Karpas-422 (cell line): ENCODE measurements around the gene GBF1. TPM values are rescaled to one million over a fixed set of nuclear protein-coding genes. Genes with fewer than 3 reads are reported as not detected.

Experiments used
- DNase-seq: peaks from one replicate; pipeline ENCODE4 v3.0.0-alpha.2; 2015
- H2AFZ ChIP-seq: fragments of 200-600 bp; sonication (generic); 2 replicates; pipeline ENCODE4 v1.6.1; 2014; ENCODE audit warnings: antibody characterized with exemption, low read length, mixed read lengths
- H3K27ac ChIP-seq: fragments of 200-600 bp; sonication (generic); 2 replicates; pipeline ENCODE4 v1.5.1; 2014; ENCODE audit warnings: mild to moderate bottlenecking, low read length, moderate library complexity
- H3K27me3 ChIP-seq: fragments of 200-600 bp; sonication (generic); 2 replicates; pipeline ENCODE4 v1.6.1; 2014; ENCODE audit warnings: low read length, mixed read lengths
- H3K36me3 ChIP-seq: fragments of 200-600 bp; sonication (generic); 2 replicates; pipeline ENCODE4 v1.6.1; 2014; ENCODE audit warnings: low read length, mixed read lengths; ENCODE audit not compliant: insufficient read depth
- H3K4me1 ChIP-seq: fragments of 200-600 bp; sonication (generic); 2 replicates; pipeline ENCODE4 v1.6.1; 2014; ENCODE audit warnings: mild to moderate bottlenecking, low read length, mixed read lengths
- H3K4me2 ChIP-seq: fragments of 200-600 bp; sonication (generic); 2 replicates; pipeline ENCODE4 v1.6.1; 2014; ENCODE audit warnings: low read length, low read depth, mild to moderate bottlenecking; ENCODE audit not compliant: poor library complexity, severe bottlenecking
- H3K4me3 ChIP-seq: fragments of 200-600 bp; sonication (generic); 2 replicates; pipeline ENCODE4 v1.5.1; 2014; ENCODE audit warnings: mild to moderate bottlenecking, antibody characterized with exemption, low read length, mixed read lengths
- H3K79me2 ChIP-seq: fragments of 200-600 bp; sonication (generic); 2 replicates; pipeline ENCODE4 v1.6.1; 2014; ENCODE audit warnings: mild to moderate bottlenecking, low read length, mixed read lengths
- H3K9ac ChIP-seq: fragments of 200-600 bp; sonication (generic); 2 replicates; pipeline ENCODE4 v1.6.0; 2014; ENCODE audit warnings: low read length
- H3K9me2 ChIP-seq: fragments of 200-600 bp; sonication (generic), shearing (Covaris generic); replicated peaks from 2 replicates; pipeline ENCODE4 v1.6.0; 2014; ENCODE audit warnings: mild to moderate bottlenecking, low read length, moderate library complexity; ENCODE audit not compliant: insufficient read depth
- H3K9me3 ChIP-seq: fragments of 300-700, 200-600 bp; sonication (generic); 2 replicates; pipeline ENCODE4 v1.6.1; 2014; ENCODE audit warnings: low read length, mixed read lengths
- H4K20me1 ChIP-seq: fragments of 200-600 bp; sonication (generic); 2 replicates; pipeline ENCODE4 v1.6.1; 2014; ENCODE audit warnings: mild to moderate bottlenecking, antibody characterized with exemption, low read length, low read depth; ENCODE audit not compliant: insufficient read depth
- total RNA-seq: library from RNA; depleted of rRNA; stranded (reverse); fragments of >200 nt; shearing (Covaris generic); gene quantifications from 2 replicates; pipeline ENCODE4 v1.2.3, GENCODE V29; 2014; ENCODE audit warnings: low replicate concordance

The GBF1 gene
- total RNA-seq, 1 experiment from 2014 or later: 7.6 TPM

- H4K20me1 ChIP-seq: no peaks in the 10 kb centered on the region
- H3K9ac ChIP-seq: no peak overlapping the region
- DNase-seq: peak; percentile 52
- H3K4me1 ChIP-seq: peaks cover 13% of the 10 kb centered on the region
- no peaks in the 10 kb centered on the region for H3K27me3 ChIP-seq
- H3K4me2 ChIP-seq: peak overlapping the region; percentile 15
- H3K9me3 ChIP-seq: no peaks in the 10 kb centered on the region
- no peaks in the 10 kb centered on the region for H3K9me2 ChIP-seq
- no peak overlapping the region for H2AFZ ChIP-seq
- H3K79me2 ChIP-seq: no peaks in the 10 kb centered on the region
- H3K36me3 ChIP-seq: no peaks in the 10 kb centered on the region
- no peak overlapping the region for H3K27ac ChIP-seq
- H3K4me3 ChIP-seq: no peak overlapping the region
Observed at GRCh38 chr10:102230264-102230860, 15.0 kb upstream of the GBF1 start.

- H4K20me1 ChIP-seq: no peaks in the 10 kb centered on the region
- H3K4me1 ChIP-seq: peaks cover 10% of the 10 kb centered on the region
- no peaks in the 10 kb centered on the region for H3K27me3 ChIP-seq
- no peak overlapping the region for H3K27ac ChIP-seq
- H3K36me3 ChIP-seq: no peaks in the 10 kb centered on the region
- DNase-seq: no peak
- no peak overlapping the region for H3K4me3 ChIP-seq
- H3K9me3 ChIP-seq: no peaks in the 10 kb centered on the region
- no peak overlapping the region for H3K9ac ChIP-seq
- no peaks in the 10 kb centered on the region for H3K9me2 ChIP-seq
- H3K79me2 ChIP-seq: no peaks in the 10 kb centered on the region
- H2AFZ ChIP-seq: no peak overlapping the region
- H3K4me2 ChIP-seq: no peak overlapping the region
Observed at GRCh38 chr10:102230861-102231356, 14.4 kb upstream of the GBF1 start.

GRCh38 chr10:102231357-102232318 is 13.7 kb upstream of the GBF1 start:
- Histone ChIP-seq H3K4me3 (no peak overlapping the region), H3K9ac (no peak overlapping the region), H3K9me2 (no peaks in the 10 kb centered on the region), H3K4me1 (peaks cover 5% of the 10 kb centered on the region), H3K4me2 (no peak overlapping the region), H2AFZ (no peak overlapping the region), H3K27ac (no peak overlapping the region), H3K79me2 (no peaks in the 10 kb centered on the region), H3K36me3 (no peaks in the 10 kb centered on the region), H3K27me3 (no peaks in the 10 kb centered on the region), H3K9me3 (no peaks in the 10 kb centered on the region), H4K20me1 (no peaks in the 10 kb centered on the region)
- DNase-seq: peak; percentile 77

- Histone ChIP-seq H3K4me2 (no peak overlapping the region), H3K36me3 (no peaks in the 10 kb centered on the region), H4K20me1 (no peaks in the 10 kb centered on the region), H2AFZ (no peak overlapping the region), H3K27me3 (no peaks in the 10 kb centered on the region), H3K9ac (no peak overlapping the region), H3K9me2 (no peaks in the 10 kb centered on the region), H3K9me3 (no peaks in the 10 kb centered on the region), H3K27ac (no peak overlapping the region), H3K4me3 (no peak overlapping the region), H3K4me1 (peaks cover 5% of the 10 kb centered on the region), H3K79me2 (no peaks in the 10 kb centered on the region)
- DNase-seq: no peak
Observed at GRCh38 chr10:102233997-102234396, 11.3 kb upstream of the GBF1 start.

GRCh38 chr10:102234888-102235597 is 10.3 kb upstream of the GBF1 start:
- H3K9ac ChIP-seq: no peak overlapping the region
- H3K4me3 ChIP-seq: no peak overlapping the region
- H3K27me3 ChIP-seq: no peaks in the 10 kb centered on the region
- H2AFZ ChIP-seq: no peak overlapping the region
- H3K27ac ChIP-seq: no peak overlapping the region
- H3K36me3 ChIP-seq: no peaks in the 10 kb centered on the region
- H3K4me1 ChIP-seq: peaks cover 3% of the 10 kb centered on the region; the same call in 1 of the 2 replicates
- H3K9me3 ChIP-seq: no peaks in the 10 kb centered on the region
- H3K9me2 ChIP-seq: no peaks in the 10 kb centered on the region
- no peak for DNase-seq
- no peaks in the 10 kb centered on the region for H4K20me1 ChIP-seq
- H3K79me2 ChIP-seq: no peaks in the 10 kb centered on the region
- no peak overlapping the region for H3K4me2 ChIP-seq

GRCh38 chr10:102235598-102235920 is 9.8 kb upstream of the GBF1 start:
- no peaks in the 10 kb centered on the region for H4K20me1 ChIP-seq
- no peaks in the 10 kb centered on the region for H3K27me3 ChIP-seq
- H3K79me2 ChIP-seq: no peaks in the 10 kb centered on the region
- H3K9ac ChIP-seq: no peak overlapping the region
- no peak overlapping the region for H3K27ac ChIP-seq
- H2AFZ ChIP-seq: no peak overlapping the region
- no peaks in the 10 kb centered on the region for H3K36me3 ChIP-seq
- no peaks in the 10 kb centered on the region for H3K9me3 ChIP-seq
- no peak for DNase-seq
- no peaks in the 10 kb centered on the region for H3K4me1 ChIP-seq
- no peaks in the 10 kb centered on the region for H3K9me2 ChIP-seq
- H3K4me3 ChIP-seq: no peak overlapping the region
- H3K4me2 ChIP-seq: no peak overlapping the region

- Histone ChIP-seq H3K79me2 (no peaks in the 10 kb centered on the region), H3K9ac (no peak overlapping the region), H3K27ac (no peak overlapping the region), H3K4me3 (no peak overlapping the region), H3K9me3 (no peaks in the 10 kb centered on the region), H3K4me1 (no peaks in the 10 kb centered on the region), H3K9me2 (no peaks in the 10 kb centered on the region), H2AFZ (no peak overlapping the region), H4K20me1 (no peaks in the 10 kb centered on the region), H3K4me2 (no peak overlapping the region), H3K36me3 (no peaks in the 10 kb centered on the region), H3K27me3 (no peaks in the 10 kb centered on the region)
- DNase-seq: no peak
Observed at GRCh38 chr10:102236006-102236405, 9.3 kb upstream of the GBF1 start.

GRCh38 chr10:102237711-102238252 is 7.5 kb upstream of the GBF1 start:
- no peaks in the 10 kb centered on the region for H3K79me2 ChIP-seq
- H3K9me3 ChIP-seq: no peaks in the 10 kb centered on the region
- H3K27ac ChIP-seq: no peak overlapping the region
- no peaks in the 10 kb centered on the region for H3K27me3 ChIP-seq
- H3K9ac ChIP-seq: no peak overlapping the region
- H3K4me1 ChIP-seq: no peaks in the 10 kb centered on the region
- H3K4me2 ChIP-seq: no peak overlapping the region
- no peaks in the 10 kb centered on the region for H3K36me3 ChIP-seq
- no peaks in the 10 kb centered on the region for H4K20me1 ChIP-seq
- no peak overlapping the region for H2AFZ ChIP-seq
- no peak overlapping the region for H3K4me3 ChIP-seq
- H3K9me2 ChIP-seq: no peaks in the 10 kb centered on the region
- DNase-seq: no peak
